HCT116 (cell line): ENCODE measurements around the gene CARNS1. TPM values are rescaled to one million over a fixed set of nuclear protein-coding genes. Genes with fewer than 3 reads are reported as not detected.

Experiments
- ATAC-seq: fragments of 200-7000 bp; cut with Tn5 transposase; 2 replicates; pipeline ENCODE4 v1.9.1; 2020; ENCODE audit warnings: mild to moderate bottlenecking, moderate library complexity
- BruUV-seq: library from RNA; stranded (reverse); fragments of 400-500 nt; replicated peaks from 2 replicates; lab custom pipeline; 2021; lab: Mats Ljungman, UMichigan
- CTCF ChIA-PET: fragments of 300-600 bp; sonication (Branson Sonifier 250); formaldehyde crosslinking; loops from one replicate; lab custom pipeline; 2021; ENCODE audit warnings: antibody characterized with exemption; lab: Charles Lee
- POLR2A ChIA-PET: fragments of 300-600, 350-600 bp; sonication (Branson Sonifier 250); formaldehyde crosslinking; loops from one replicate; lab custom pipeline; 2021; ENCODE audit warnings: antibody characterized with exemption; lab: Charles Lee
- RAD21 ChIA-PET, 2 experiments: fragments of 300-600 bp; sonication (Branson Sonifier 250); formaldehyde crosslinking; loops; one replicate each; lab custom pipeline; 2023; ENCODE audit warnings: low total read pairs in 2 of 2; ENCODE audit not compliant: uncharacterized antibody in 2 of 2, unreplicated experiment in 2 of 2, low non-redundant PET in 1 of 2; lab: Charles Lee
- DNase-seq: peaks from one replicate; pipeline ENCODE4 v3.0.0-alpha.2; 2010; ENCODE audit warnings: low read depth, low spot score
- H2AFZ ChIP-seq: fragments of 200-600 bp; shearing (Covaris generic), sonication (generic); 2 replicates; pipeline ENCODE4 v1.6.1; 2017; ENCODE audit warnings: low read depth, mixed run types, mixed read lengths, antibody characterized with exemption, low read length; ENCODE audit not compliant: poor library complexity, severe bottlenecking
- H3K27ac ChIP-seq: 2 replicates; pipeline ENCODE4 v1.5.1; 2012; ENCODE audit warnings: low read depth, low read length
- H3K27me3 ChIP-seq: fragments of 200-600 bp; sonication (generic); 2 replicates; pipeline ENCODE4 v1.6.1; 2016; ENCODE audit warnings: mixed run types, low read length, mixed read lengths; ENCODE audit not compliant: insufficient read depth
- H3K36me3 ChIP-seq, 2 experiments: fragments of 200-500 bp in 1 of 2; fragments of 200-600 bp in 1 of 2; sonication (Bioruptor generic) in 1 of 2; sonication (generic) in 1 of 2; 2 replicates each; pipeline versions ENCODE4 v1.5.1 to v1.6.1; 2014 to 2016; ENCODE audit warnings: low read length in 2 of 2, inconsistent platforms in 1 of 2, mixed read lengths in 1 of 2, mixed run types in 1 of 2; ENCODE audit not compliant: insufficient read depth in 2 of 2, control insufficient read depth in 1 of 2
- H3K4me1 ChIP-seq, 2 experiments: fragments of 200-600 bp in 1 of 2; sonication (generic) in 1 of 2; 2 replicates each; pipeline versions ENCODE4 v1.5.1 to v1.6.1; 2012 to 2017; ENCODE audit warnings: low read length in 2 of 2, inconsistent platforms in 1 of 2, mild to moderate bottlenecking in 1 of 2, mixed read lengths in 1 of 2, mixed run types in 1 of 2, moderate library complexity in 1 of 2; ENCODE audit not compliant: insufficient read depth in 2 of 2, control insufficient read depth in 1 of 2
- H3K4me2 ChIP-seq: fragments of 200-600 bp; sonication (generic); 2 replicates; pipeline ENCODE4 v1.6.1; 2017; ENCODE audit warnings: mixed run types, low read length, mixed read lengths
- H3K4me3 ChIP-seq, 2 experiments: fragments of 200-600 bp in 1 of 2; sonication (generic) in 1 of 2; replicated peaks in 1 of 2; 2 replicates each; pipeline ENCODE4 v1.5.1; 2011 to 2016; ENCODE audit warnings: low read length in 2 of 2, control low read depth in 1 of 2, low read depth in 1 of 2, mild to moderate bottlenecking in 1 of 2, mixed read lengths in 1 of 2, mixed run types in 1 of 2
- H3K79me2 ChIP-seq: fragments of 200-600 bp; sonication (generic); 2 replicates; pipeline ENCODE4 v1.6.1; 2017; ENCODE audit warnings: mild to moderate bottlenecking, mixed run types, low read length, moderate library complexity, mixed read lengths; ENCODE audit not compliant: insufficient read depth
- H3K9ac ChIP-seq: fragments of 200-600 bp; sonication (generic); 2 replicates; pipeline ENCODE4 v1.6.1; 2016; ENCODE audit warnings: low read length, mixed read lengths
- H3K9me2 ChIP-seq: fragments of 200-600 bp; sonication (generic), shearing (Covaris generic); 2 replicates; pipeline ENCODE4 v1.6.1; 2017; ENCODE audit warnings: mixed run types, mild to moderate bottlenecking, moderate library complexity; ENCODE audit not compliant: insufficient read depth
- H3K9me3 ChIP-seq, 2 experiments: fragments of 200-500 bp in 1 of 2; fragments of 200-600 bp in 1 of 2; sonication (Bioruptor generic) in 1 of 2; sonication (generic) in 1 of 2; 2 replicates each; pipeline ENCODE4 v1.6.1; 2014 to 2017; ENCODE audit warnings: low read length in 2 of 2, mixed read lengths in 2 of 2, inconsistent platforms in 1 of 2, low read depth in 1 of 2, mild to moderate bottlenecking in 1 of 2, mixed run types in 1 of 2, moderate library complexity in 1 of 2; ENCODE audit not compliant: control insufficient read depth in 1 of 2, insufficient read depth in 1 of 2
- H4K20me1 ChIP-seq: fragments of 200-600 bp; sonication (generic), shearing (Covaris generic); 2 replicates; pipeline ENCODE4 v1.6.1; 2017; ENCODE audit warnings: mixed run types, mild to moderate bottlenecking, moderate library complexity; ENCODE audit not compliant: insufficient read depth
- ATF3 ChIP-seq: IDR thresholded peaks from 2 replicates; pipeline ENCODE4 v1.6.1; 2012
- CBX3 ChIP-seq: IDR thresholded peaks from 2 replicates; pipeline ENCODE4 v1.6.1; 2012; ENCODE audit warnings: low read depth
- CTCF ChIP-seq, 3 experiments: fragments of 200-600 bp in 1 of 3; sonication (generic) in 1 of 3; IDR thresholded peaks in 2 of 3; conservative IDR thresholded peaks in 1 of 3; 2 replicates each; pipeline ENCODE4 v1.5.1; 2012 to 2017; ENCODE audit warnings: low read depth in 2 of 3, low read length in 2 of 3, antibody characterized with exemption in 1 of 3, borderline replicate concordance in 1 of 3, control low read depth in 1 of 3, mild to moderate bottlenecking in 1 of 3, mixed read lengths in 1 of 3, mixed run types in 1 of 3, moderate library complexity in 1 of 3; ENCODE audit not compliant: insufficient read depth in 1 of 3
- EGR1 ChIP-seq: IDR thresholded peaks from 2 replicates; pipeline ENCODE4 v1.6.1; 2012; ENCODE audit warnings: low read depth
- ELF1 ChIP-seq: IDR thresholded peaks from 2 replicates; pipeline ENCODE4 v1.6.1; 2012; ENCODE audit warnings: low read depth, borderline replicate concordance
- EZH2 ChIP-seq: fragments of 200-600 bp; sonication (generic); IDR thresholded peaks from 2 replicates; pipeline ENCODE4 v1.6.1; 2017; ENCODE audit warnings: antibody characterized with exemption, mixed run types
- EZH2phosphoT487 ChIP-seq: fragments of 200-600 bp; IDR thresholded peaks from 2 replicates; pipeline ENCODE4 v1.6.1; 2018; ENCODE audit warnings: antibody characterized with exemption, borderline replicate concordance
- FOSL1 ChIP-seq: IDR thresholded peaks from 2 replicates; pipeline ENCODE4 v1.6.1; 2012; ENCODE audit warnings: low read depth
- POLR2A ChIP-seq: IDR thresholded peaks from 2 replicates; pipeline ENCODE4 v1.7.0; 2011; ENCODE audit warnings: borderline replicate concordance; ENCODE audit not compliant: insufficient read depth, insufficient read length; ENCODE audit errors: extremely low read depth
- RAD21 ChIP-seq: IDR thresholded peaks from 2 replicates; pipeline ENCODE4 v1.6.1; 2012; ENCODE audit warnings: low read depth, mild to moderate bottlenecking
- REST ChIP-seq: IDR thresholded peaks from 2 replicates; pipeline ENCODE4 v1.6.1; 2012; ENCODE audit warnings: low read depth
- SRF ChIP-seq: IDR thresholded peaks from 2 replicates; pipeline ENCODE4 v1.6.1; 2012; ENCODE audit warnings: low read depth
- ZFX ChIP-seq: fragments of 450-650 bp; IDR thresholded peaks from 2 replicates; pipeline ENCODE4 v1.6.1; 2017
- intact Hi-C: fragments of 100-400 bp; cut with micrococcal nuclease; formaldehyde crosslinking; loops from 2 replicates; pipeline ENCODE4 v1.10.0; 2022
- total RNA-seq: library from RNA; stranded (reverse); gene quantifications from one replicate; pipeline ENCODE4 v1.2.1, GENCODE V29; 2021; ENCODE audit not compliant: unreplicated experiment

CARNS1 gene
- total RNA-seq, 1 experiment from 2014 or later, result 1.0 TPM

GRCh38 chr11:67435031-67435726 is 19.7 kb downstream of the CARNS1 start:
- ChIA-PET POLR2A (no interaction called here), CTCF (no interaction called here), RAD21 (no interaction called here)
- Histone ChIP-seq H3K4me3 (no peak overlapping the region), H3K27me3 (no peaks in the 10 kb centered on the region), H3K4me2 (no peak overlapping the region), H3K9me2 (no peaks in the 10 kb centered on the region), H2AFZ (no peak overlapping the region), H3K79me2 (peaks cover 7% of the 10 kb centered on the region; the same call in 1 of the 2 replicates), H4K20me1 (no peaks in the 10 kb centered on the region), H3K4me1 (peaks cover 0 to 16% of the 10 kb centered on the region in 2 experiments; a peak in 3 of 4 replicates), H3K27ac (peak overlapping the region; percentile 1; the same call in 1 of the 2 replicates), H3K9me3 (no peaks in the 10 kb centered on the region), H3K9ac (no peak overlapping the region), H3K36me3 (peaks cover 10 to 17% of the 10 kb centered on the region in 2 experiments; a peak in 3 of 4 replicates)
- intact Hi-C loops, result no loop called here
- TF ChIP-seq CBX3 (no peak), EZH2 (no peak), REST (no peak), RAD21 (no peak), EZH2phosphoT487 (no peak), CTCF (IDR thresholded peaks at IDR 0.05 in 2 of 3, conservative IDR thresholded peaks at IDR 0.05 in 1 of 3; ENCODE audit: borderline replicate concordance in 1 of 3, insufficient read depth in 1 of 3, low read depth in 2 of 3, low read length in 2 of 3) (no peak), EGR1 (no peak), ATF3 (no peak), ELF1 (no peak), ZFX (no peak), SRF (no peak), POLR2A (no peak), FOSL1 (no peak)
- no TSS peak for BruUV-seq
- no peak for DNase-seq
- ATAC-seq, result no peak
